Middle frontal gyrus (tissue), 1 donor: ENCODE data around the gene EPHB2.

Experiments
- DNase-seq: peaks from one replicate; pipeline ENCODE4 v3.0.0-alpha.2; 2015; ENCODE audit warnings: low spot score; ENCODE audit errors: extremely low spot score

EPHB2 gene

GRCh38 chr1:22910986-22911651, 200.5 kb downstream of the EPHB2 start:
- DNase-seq, result no peak

DNA sequence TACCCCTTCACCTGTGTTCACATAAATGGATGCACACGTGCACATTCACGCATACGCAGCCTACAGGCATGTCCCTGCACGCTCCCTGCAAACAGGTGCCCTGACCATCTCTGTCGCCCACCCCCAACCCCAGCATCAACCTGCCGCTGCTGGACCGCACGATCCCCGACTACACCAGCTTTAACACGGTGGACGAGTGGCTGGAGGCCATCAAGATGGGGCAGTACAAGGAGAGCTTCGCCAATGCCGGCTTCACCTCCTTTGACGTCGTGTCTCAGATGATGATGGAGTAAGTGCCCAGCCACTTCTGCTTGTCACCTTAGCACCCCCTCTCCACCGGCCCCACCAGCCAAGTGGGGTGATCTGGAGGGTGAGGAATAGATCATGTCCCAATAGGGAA, 201.7 kb downstream of the EPHB2 start:
- no peak for DNase-seq

GRCh38 chr1:22913421-22914141, 202.9 kb downstream of the EPHB2 start:
- DNase-seq, result no peak

DNA sequence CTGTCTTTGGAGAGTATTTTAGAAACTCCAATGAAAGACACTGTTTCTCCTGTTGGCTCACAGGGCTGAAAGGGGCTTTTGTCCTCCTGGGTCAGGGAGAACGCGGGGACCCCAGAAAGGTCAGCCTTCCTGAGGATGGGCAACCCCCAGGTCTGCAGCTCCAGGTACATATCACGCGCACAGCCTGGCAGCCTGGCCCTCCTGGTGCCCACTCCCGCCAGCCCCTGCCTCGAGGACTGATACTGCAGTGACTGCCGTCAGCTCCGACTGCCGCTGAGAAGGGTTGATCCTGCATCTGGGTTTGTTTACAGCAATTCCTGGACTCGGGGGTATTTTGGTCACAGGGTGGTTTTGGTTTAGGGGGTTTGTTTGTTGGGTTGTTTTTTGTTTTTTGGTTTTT, 203.5 kb downstream of the EPHB2 start:
- no peak for DNase-seq

- no peak for DNase-seq
These were observed 204.1 kb downstream of the EPHB2 start for GRCh38 chr1:22914633-22915217.

DNA sequence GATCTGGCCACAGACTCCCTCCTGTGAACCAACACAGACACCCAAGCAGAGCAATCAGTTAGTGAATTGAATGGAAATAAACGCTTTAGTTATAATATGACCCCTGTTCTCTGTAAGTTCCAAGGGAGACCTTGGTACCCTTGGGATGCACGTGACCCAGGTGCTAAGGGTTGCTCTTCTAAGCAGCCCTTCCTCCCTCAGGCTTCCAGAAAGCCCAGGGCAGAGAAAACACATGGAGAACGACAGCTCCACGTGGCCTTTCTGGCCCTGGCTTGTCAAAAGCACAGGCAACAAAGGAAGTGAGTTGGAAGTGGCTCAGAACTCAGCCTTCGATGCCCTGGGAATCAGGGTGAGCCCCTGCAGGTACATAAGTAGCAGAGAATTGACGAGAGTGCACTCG, 204.6 kb downstream of the EPHB2 start:
- no peak for DNase-seq

DNA sequence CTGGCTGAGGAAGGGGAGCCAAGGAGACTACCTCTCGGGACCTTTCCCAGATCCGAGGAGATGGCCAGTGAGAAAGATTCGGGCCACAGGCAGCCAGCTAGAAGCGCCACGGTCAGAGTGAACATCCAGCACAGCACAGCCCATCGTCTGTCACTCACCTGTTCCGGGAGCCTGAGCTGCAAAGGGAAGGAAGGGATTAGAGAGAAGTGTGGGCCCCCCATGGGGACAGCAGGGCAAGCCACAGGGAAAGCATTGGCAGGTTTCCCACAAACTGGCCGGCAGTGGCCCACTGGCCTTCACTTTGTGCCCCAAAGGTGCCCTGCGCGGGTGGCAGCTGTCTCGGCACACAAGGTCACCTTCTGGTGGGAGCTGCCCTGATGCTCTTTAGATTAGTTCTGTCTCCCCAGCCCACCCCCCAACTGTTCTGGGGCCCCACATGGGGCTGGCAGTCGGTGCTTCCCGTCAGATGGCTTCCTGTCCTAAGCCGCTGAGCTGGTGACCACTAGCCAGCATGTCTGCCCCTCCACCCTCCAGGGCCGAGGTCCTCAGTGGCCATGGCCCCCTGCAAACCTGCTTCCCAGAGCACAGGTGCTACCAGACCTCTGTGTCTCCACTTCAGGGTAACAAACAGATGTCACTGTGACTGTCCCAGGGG, 205.3 kb downstream of the EPHB2 start:
- no peak for DNase-seq

DNA sequence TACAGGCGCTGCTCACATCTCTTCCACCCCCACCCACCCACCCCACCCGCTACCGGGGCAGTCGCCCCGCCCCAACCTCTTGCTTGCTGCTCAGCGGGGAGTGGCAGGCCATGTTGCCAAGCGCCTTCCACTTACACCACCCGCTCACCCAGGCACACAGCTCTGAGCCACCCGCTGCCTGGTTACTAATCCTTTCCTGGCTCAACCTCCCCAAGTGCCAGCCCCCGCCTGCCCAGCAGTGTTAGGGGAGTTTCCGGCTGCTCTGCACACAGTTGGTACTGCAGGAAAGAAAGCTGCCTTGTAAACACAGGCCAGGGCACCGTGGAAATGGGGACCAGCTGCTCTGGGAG, 205.8 kb downstream of the EPHB2 start:
- peak; percentile 30 for DNase-seq

- DNase-seq, result no peak
These were observed 207.3 kb downstream of the EPHB2 start for GRCh38 chr1:22917989-22918388.

DNA sequence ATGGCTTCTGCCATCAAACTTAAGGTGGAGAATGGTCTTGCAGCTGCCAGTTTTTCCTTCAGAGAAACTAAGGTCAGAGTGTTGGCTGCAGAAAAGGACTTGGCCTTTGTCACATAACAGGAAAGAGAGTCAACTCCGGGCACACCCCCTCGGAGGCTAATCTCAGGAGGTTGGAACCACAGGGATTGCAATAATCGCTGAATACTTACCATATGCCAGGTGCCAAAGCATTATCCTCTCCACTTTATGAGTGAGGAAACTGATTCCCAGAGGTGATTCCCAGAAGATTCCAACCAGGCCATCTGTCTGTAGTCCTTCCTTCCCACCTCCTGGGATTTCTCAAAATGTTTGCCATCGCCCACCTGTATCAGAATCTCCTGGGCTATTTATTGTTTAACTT, 208.0 kb downstream of the EPHB2 start:
- no peak for DNase-seq

GRCh38 chr1:22919341-22920025, 208.8 kb downstream of the EPHB2 start:
- DNase-seq, result no peak

DNA sequence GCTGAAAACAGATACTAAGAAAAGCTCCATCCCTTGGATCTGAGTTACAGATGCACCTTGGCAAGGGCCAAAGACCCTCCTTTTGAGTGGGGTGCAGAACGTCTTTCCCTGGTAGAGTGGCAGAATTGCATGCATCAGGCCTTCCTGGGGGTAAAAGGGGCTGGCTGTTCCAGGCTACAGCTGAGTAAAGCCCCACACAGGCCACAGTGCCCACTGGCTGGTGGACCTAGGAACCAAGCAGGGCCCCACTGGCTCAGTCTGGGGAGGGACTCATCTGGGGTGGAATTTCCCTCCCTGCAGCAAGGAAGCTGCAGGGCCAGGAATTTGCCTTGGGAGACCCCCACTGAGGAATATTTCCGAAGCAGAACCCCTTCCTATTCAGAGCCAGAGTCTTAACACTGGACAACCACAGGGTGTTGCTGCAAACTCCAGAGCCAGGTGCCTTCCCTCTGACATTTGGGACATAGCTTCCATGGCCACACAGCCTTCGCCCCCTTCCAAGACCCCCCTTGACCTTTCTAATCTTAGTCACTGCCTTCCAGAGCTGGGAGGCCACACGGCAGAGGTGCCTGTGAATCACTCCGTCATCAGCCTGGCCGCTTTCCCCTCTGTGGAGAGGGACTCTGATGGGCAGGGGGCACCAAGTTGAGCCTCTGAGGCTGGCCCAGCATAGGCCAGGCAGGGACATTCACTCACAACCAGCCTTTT, 209.5 kb downstream of the EPHB2 start:
- DNase-seq, result no peak

DNA sequence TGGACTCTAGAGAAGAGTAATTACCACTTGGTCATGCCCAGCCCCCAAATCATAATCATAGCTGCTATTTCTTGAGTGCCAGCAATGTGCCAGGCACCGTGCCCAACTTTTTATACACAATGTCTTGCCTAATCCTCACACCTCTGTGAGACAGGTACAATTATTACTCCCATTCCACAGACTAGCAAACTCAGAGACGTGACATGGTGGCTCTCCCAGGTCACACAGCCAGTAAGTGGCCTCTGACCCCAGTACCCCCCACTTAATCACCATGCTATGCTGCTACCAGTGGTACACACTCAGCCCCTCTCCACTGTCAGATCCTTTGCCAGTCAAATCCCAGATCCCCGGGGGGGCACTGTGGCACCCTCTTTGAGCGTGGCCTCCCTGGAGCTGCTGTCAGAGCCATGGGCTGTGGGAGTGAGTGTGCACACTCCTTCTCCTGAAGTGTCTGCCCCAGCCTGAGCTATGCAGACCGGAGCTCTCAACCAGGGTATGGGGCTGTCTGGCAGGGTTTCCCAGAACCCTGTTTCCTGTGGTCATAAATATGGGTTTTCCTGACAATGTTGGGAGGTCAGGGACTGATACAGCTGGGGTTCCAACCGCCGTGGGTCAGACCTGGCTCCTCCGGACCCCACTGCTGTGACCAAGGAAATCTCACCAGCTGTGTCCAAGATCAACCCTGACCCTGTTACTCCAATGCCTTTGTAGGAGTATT, 210.3 kb downstream of the EPHB2 start:
- no peak for DNase-seq

- no peak for DNase-seq
These were observed 210.9 kb downstream of the EPHB2 start for GRCh38 chr1:22921452-22922126.

- DNase-seq, result no peak
These were observed 212.0 kb downstream of the EPHB2 start for GRCh38 chr1:22922640-22923039.

- DNase-seq, result no peak
These were observed 214.5 kb downstream of the EPHB2 start for GRCh38 chr1:22925111-22925510.

- DNase-seq, result no peak
These were observed 219.7 kb downstream of the EPHB2 start for GRCh38 chr1:22930240-22930912.

DNA sequence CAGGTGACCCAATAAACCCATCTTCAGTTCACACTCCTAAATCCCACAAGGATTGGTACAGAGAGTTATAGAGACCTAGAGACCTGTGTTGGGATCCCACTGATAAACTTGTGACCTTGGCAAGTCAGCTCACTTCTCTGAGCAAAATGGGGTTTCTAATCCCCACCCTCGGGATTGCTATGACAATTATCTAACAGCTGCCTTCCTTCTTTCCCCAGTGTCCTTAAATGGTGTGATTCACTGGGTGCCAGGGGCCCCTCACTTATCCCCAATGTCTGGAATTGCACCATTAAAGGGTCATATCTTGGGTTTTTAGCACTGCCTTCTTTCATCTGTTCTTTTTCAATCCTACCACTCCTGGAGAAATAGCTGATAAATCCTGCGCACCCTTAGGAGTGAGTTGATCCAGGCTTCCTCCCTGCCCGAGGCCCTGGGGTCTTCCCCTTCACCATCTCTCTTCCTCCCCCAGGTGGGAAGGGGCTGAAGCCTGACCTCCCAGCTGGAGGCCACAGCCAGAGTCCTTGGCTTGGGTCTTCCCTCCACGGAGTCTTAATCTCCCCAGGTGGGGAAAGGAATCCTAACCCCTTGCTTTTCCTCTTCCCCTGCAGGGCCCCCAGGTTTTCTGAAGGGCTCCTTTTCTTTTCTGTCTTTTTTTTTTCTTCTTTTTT, 222.3 kb downstream of the EPHB2 start:
- no peak for DNase-seq

- DNase-seq, result no peak
These were observed 224.8 kb downstream of the EPHB2 start for GRCh38 chr1:22935433-22935832.
